ENCODE results near the gene S100PBP.
A peak's percentile ranks its signal among the peaks of the same experiment; 100 is the strongest.

The S100PBP gene

GRCh38 chr1:32816676-32817158 is 736 bp upstream of the S100PBP start:
- peak overlapping the region; percentile 99 for H3K4me3 ChIP-seq (ENCODE audit: low read depth, low read length)
- no peak for TF ChIP-seq CTCF (conservative IDR thresholded peaks at IDR 0.05; ENCODE audit: low read depth, low read length)
- peak; percentile 46 for DNase-seq (ENCODE audit: low read depth)

GRCh38 chr1:32817815-32818786 is 648 bp downstream of the S100PBP start:
- peak overlapping the region; percentile 99 for H3K4me3 ChIP-seq (ENCODE audit: low read depth, low read length)
- peak; percentile 48 for DNase-seq (ENCODE audit: low read depth)
- no peak for TF ChIP-seq CTCF (conservative IDR thresholded peaks at IDR 0.05; ENCODE audit: low read depth, low read length)

GRCh38 chr1:32818804-32819541 is 1.5 kb downstream of the S100PBP start:
- no peak for TF ChIP-seq CTCF (conservative IDR thresholded peaks at IDR 0.05; ENCODE audit: low read depth, low read length)
- peak overlapping the region; percentile 99 for H3K4me3 ChIP-seq (ENCODE audit: low read depth, low read length)
- no peak for DNase-seq (ENCODE audit: low read depth)

- no peak for DNase-seq (ENCODE audit: low read depth)
- TF ChIP-seq CTCF (conservative IDR thresholded peaks at IDR 0.05; ENCODE audit: low read depth, low read length), result no peak
- H3K4me3 ChIP-seq (ENCODE audit: low read depth, low read length), result no peak overlapping the region
Observed at GRCh38 chr1:32825181-32825580, 7.7 kb downstream of the S100PBP start.

- peak; percentile 52 for DNase-seq (ENCODE audit: low read depth)
- peak; percentile 40 for TF ChIP-seq CTCF (conservative IDR thresholded peaks at IDR 0.05; ENCODE audit: low read depth, low read length)
- H3K4me3 ChIP-seq (ENCODE audit: low read depth, low read length), result no peak overlapping the region
Observed at GRCh38 chr1:32828341-32828740, 10.9 kb downstream of the S100PBP start.

GRCh38 chr1:32830092-32830852 is 12.8 kb downstream of the S100PBP start:
- no peak for DNase-seq (ENCODE audit: low read depth)
- no peak overlapping the region for H3K4me3 ChIP-seq (ENCODE audit: low read depth, low read length)
- TF ChIP-seq CTCF (conservative IDR thresholded peaks at IDR 0.05; ENCODE audit: low read depth, low read length), result no peak
